HG03469 (cell line): Measurements from ENCODE around the gene FTSJ1.
"Not testable (repeated sequence)": the region's sequence is repeated elsewhere in the genome, so short reads cannot be mapped to it uniquely, and the experiment has no call there.

Source experiments
- ATAC-seq: cut with Tn5 transposase; IDR thresholded peaks from one replicate; pipeline ENCODE4 v1.9.1; 2021; ENCODE audit warnings: mild to moderate bottlenecking, moderate library complexity, moderate number of reproducible peaks; ENCODE audit not compliant: unreplicated experiment

FTSJ1 gene

DNA sequence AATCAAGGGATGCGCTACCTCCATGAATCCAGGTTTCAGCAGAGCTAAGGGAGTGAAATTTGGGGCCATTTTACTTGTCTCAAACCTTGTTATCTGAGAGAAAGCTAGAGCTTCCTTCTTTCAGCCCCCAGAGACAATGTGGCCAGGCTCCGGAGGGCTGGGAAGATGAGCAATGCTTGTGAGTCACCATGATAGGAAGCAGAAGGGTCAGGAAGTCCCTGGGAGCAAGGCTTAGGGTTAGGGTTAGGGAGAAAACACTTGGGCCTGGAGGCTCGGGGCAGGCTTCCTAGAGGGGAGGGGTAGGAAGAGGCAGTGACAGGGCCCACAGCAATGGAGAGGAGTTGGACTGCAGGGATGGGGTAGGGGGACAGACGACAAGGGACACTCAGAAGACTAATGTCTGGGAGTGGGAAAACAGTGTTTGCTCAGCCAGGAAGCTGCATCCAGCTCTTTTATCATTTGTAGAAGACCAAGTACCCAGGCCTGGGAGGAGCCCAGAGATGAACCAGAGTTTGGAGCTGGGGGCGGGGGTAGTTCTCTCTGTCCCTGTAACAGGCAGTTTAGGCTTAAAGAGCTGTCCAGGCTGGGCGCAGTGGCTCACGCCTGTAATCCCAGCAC, 16.4 kb downstream of the FTSJ1 start:
- no peak for ATAC-seq

DNA sequence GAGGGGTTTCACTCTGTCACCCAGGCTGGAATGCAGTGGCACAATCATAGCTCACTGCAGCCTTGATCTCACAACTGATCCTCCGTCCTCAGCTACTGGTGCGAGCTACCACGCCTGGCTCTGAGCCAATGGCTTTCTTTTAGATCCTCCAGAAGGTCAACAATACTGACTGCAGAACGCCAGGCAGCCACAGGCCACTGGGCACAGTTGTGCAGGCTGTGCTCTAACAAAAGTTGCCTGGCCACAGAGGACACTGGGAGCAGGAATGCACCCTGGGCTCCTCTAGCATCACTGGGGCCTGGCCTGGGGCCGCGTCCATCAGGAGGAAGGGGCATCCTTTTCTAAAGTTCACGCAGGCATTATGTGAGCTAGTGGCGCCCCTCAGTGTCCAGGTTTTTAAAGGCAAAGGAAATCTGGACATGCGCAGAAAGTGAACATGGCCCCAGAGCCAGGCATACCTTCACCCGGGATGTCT, 17.9 kb downstream of the FTSJ1 start:
- ATAC-seq = no peak

DNA sequence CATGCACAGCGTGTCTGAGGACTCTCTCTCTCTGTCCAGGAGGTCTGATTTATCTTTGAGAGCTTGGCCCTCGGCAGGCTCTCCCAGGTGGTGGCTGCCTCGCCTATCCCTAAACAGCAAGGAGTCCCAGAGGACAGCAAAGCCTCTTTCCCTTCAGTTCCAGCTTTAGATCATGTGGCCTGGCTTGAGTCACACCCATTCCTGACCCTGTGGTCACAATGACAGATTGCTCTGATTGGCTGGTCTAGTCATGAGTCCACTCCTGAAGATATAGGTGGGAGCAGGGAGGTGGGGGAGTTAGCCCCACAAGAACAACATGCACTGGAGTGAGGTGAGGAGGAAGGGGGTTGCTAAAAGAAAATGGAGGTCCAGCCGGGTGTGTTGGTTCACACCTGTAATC, 20.7 kb downstream of the FTSJ1 start:
- no peak for ATAC-seq

DNA sequence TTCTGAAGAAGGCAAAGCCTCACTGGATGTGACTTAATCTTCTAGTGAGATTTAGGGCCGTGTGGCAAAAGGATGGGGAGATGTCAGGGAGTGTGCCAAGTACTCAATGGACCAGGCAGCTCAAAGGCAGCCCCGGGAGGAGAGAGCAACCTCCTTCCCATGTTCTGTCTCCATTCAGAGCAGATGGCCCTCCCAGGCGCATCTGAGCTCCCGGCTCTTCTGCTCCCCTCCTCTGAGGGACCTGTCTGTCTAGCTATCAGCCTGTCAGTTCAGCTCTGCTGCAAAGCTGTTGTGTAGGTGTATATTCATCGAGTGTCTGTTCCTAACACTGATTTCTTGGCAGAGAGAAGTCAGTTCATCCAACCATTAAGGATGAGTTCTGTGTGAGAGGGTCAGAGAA, 21.9 kb downstream of the FTSJ1 start:
- no peak for ATAC-seq

DNA sequence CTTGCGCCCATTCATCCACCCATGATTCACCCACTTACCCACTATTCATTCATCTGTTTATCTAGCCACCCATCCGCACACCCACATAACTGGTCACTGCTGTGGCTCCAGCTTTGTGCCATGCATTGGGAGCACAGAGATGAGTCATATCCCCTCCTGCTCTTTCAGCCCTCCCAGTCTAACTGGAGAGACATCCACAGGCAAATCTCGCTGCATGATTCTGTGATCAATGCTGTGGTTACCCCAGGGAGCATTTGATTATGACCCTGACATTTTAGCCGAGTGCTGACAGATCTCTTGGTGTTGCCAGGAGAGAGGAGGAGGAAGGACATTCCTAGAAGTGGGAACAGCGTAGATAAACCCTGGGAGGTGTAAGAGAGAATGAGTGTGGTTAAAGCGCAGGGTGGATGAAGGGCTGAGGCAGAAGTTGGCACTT, 22.4 kb downstream of the FTSJ1 start:
- ATAC-seq = no peak

DNA sequence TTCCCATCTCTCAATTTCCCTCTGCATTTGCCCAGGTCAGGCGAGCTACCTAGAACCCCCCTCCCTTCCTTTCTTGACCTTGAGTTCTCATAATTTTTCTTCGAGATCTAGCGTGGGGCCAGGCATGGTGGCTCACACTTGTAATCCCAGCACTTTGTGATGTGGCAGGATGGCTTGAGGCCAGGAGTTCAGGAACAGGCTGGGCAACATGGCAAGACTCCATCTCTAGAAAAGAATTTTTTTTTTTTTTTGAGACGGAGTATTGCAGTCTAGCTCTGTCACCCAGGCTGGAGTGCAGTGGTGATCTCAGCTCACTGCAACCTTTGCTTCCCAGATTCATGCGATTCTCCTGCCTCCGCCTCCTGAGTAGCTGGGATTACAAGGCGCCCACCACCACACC, 28.3 kb downstream of the FTSJ1 start:
- no peak for ATAC-seq

DNA sequence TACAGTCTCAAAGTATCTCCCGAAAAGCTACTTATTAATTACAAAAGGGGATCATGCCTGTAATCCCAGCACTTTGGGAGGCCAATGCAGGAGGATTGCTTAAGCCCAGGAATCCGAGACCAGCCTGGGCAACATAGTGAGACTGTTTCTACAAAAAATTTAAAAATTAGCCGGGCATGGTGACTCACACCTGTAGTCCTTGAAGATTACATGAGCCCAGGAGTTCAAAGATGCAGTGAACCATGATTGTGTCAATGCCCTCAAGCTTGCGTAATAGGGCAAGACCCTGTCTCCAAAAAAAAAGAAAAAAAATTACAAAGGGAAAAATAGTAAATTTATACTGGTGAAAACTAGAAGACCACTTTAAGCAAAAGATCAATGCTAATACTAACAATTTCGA, 29.5 kb downstream of the FTSJ1 start:
- no peak for ATAC-seq

DNA sequence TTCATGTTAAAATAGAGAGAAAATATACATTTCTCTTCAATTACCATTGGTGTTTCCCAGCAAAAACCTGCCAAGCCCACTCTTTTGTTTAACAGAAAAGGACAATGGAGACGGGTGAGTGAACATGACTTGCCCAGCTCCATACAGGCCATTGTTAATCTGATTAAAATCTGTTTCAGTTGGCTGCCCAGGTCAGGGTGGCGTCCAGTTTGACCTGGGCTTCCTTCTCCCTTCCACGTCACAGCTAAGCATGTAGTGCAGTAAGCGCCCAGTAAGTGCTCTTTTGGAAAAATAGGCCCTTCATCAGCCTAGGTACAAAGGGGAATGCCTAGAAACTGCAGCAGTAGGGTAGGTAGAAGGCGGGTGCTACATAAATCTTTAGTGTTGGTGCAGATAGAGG, 31.2 kb downstream of the FTSJ1 start:
- ATAC-seq = no peak

DNA sequence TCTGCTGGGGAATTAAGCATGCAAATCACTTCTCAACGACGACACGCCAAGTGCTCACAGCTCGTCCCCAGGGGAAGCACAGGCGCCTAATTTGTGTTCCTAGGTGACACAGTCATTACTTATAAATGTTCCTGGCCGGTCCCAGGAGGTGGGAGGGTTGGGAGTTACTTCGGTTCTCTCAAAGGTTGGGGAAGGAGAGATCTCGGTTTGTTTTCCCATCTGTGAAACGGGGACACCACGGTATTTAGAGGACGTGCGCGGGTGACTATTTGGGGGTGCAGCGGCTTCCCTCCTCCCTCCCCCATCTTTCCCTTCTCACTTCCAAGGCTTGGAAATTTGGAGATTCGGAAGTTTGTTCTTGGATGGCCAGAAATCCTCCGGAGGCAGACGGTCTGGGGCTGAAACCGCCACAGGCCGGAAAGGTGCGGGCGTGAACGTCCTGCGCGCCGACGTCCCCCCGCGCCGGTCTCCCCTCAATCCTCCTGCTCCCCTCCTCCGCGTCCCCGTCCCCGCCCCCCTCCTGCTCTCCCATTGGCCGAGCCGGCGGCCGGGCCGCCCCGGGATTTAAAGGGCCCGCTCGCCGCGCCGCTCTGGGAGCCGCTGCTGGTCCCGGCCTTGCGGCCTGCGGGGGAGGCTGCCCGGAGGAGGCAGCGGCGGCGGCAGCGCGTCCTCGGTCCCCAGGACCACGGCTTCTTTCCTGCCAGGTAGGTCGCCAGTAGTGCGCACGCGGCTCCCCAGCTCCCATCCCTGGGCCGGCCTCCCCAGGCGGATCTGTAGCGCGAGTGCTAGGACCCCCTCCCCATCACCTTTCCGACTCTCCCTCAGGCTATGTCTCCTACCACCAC, 32.6 kb downstream of the FTSJ1 start, which contains the start of gene PORCN:
PORCN (plus strand) TSS at position 593 of the 845 bp plus-strand sequence. CDS start 829 bp downstream, outside the sequence.
- no peak for ATAC-seq

DNA sequence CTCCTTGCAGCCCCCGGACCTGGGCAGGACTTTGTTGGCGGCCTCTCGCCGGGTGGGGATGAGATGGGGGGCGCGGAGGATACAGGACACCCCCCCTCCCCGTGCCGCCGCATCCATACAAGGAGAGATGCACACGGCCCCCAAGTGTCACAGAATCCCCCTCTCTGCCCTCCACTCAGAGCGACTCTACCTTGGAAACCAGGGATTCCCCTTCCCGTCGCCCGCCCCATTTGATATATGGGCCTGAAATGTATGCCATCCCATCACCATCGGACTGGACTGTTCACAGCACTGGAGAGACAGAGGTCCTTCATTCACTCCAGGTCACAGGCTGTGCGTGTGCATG, 33.2 kb downstream of the FTSJ1 start:
- no peak for ATAC-seq

DNA sequence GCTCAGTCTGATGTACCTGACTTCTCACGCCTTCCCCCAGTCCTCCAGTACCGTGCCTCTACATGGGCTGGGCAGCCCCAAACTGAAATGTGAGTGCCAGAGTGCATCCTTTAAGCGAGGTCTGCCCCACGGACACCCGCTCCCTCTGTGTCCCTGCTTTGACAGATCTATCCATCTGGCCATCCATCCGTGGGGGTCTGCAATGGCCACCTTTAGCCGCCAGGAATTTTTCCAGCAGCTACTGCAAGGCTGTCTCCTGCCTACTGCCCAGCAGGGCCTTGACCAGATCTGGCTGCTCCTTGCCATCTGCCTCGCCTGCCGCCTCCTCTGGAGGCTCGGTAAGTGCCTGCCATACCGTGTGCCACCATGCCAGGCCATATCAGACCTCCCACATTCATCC, 33.6 kb downstream of the FTSJ1 start:
- no peak for ATAC-seq

DNA sequence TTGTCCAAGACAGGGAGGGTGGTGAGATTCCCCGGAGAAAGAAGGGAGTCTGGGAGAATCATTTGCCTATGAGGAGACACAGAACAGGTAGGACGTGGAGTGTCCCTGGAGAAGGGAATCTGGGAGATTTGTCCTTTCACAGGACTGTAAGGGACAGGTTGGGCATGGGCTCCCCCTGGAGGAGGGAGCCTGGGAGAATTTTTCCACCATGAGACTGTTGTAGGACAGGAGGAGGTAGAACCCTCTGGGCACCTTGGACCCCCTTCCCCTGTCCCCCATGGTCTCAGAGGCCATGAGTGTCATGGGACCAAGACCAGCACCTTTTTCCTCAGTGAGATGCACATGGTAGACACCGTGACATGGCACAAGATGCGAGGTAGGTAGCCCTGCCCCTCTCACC, 35.6 kb downstream of the FTSJ1 start:
- ATAC-seq = no peak

DNA sequence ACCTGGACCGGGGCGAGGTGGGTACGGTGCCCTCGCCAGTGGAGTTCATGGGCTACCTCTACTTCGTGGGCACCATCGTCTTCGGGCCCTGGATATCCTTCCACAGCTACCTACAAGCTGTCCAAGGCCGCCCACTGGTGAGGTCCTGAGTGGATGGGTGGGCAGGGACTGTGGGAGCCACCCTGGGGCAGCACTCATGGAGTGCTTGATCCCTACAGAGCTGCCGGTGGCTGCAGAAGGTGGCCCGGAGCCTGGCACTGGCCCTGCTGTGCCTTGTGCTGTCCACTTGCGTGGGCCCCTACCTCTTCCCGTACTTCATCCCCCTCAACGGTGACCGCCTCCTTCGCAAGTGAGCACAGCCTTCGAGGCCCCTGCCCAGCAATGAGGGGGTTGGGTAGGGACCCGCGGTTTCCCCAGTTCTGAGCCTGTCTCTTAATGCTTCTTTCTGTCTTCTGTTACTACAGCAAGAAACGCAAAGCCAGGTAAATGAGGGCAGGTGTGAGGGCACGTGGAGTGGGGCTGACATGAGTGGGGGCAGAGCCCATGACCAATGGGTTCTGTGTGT, 36.5 kb downstream of the FTSJ1 start:
- no peak for ATAC-seq

DNA sequence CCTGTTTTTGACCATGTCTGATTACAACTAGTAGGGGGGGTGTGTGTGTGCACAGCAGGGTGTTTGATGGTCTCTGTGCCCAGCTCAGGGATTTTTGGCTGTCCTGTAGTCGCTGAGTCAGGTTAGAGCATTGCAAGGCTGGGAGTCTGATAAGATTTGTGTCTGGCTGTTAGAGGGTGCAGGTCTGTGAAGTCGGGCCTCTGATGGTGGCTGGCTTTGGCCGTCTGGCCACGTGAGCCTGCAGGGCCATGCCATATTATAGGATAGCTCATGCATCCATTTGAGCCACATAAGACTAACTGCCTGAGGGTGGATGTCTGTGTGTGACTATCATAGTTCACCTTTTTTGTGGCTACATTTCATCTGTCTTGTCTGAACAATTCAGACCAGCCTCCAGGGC, 37.7 kb downstream of the FTSJ1 start:
- no peak for ATAC-seq

DNA sequence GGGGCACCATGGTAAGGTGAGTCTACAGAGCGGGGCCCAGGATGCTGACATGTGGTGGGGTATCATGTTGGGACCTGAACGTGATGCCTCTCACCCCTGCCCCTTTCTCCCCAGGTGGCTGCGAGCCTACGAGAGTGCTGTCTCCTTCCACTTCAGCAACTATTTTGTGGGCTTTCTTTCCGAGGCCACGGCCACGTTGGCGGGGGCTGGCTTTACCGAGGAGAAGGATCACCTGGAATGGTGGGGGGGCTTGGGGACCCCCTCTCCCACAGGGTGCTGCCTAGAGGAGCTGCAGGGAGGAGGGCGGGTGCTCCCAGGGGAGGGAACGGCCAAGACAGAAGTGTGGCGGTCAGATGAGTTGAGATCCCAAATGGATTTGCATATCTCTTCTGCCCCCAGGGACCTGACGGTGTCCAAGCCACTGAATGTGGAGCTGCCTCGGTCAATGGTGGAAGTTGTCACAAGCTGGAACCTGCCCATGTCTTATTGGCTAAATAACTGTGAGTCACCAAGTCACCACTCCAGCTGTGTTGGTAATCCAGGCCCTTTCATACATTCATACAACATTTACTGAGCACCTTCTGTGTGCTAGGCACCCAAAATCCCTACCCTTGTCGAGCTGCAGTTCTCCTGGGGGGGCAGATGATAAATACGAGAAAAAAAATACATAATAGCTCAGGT, 38.3 kb downstream of the FTSJ1 start:
- ATAC-seq = no peak

DNA sequence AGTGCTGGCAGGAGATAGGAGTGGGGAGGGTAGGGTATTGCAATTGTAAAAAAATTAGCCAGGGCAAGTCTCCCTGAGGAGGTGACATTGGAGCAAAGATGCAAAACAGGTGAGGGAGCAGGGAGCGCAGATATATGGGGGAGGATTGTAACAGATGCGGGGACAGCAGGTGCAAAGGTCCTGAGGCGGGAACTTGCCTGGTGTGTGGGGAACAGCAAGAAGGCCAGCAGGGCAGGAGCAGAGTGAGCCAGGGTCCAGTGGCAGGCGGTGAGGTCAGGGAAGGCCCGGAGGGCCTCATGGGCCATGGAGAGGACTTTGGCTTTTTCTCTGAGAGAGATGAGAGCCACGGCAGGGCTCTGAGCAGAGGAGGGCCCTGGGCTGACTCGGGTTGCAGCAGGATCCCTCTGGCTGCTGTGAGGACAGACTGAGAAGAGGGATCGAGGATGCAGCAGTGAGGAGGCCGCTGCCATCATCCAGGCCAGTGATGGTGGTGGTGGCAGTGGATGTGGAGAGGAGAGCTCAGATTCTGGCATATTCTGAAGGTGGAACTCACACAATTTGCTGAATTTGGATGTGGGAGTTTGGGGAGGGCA, 39.0 kb downstream of the FTSJ1 start:
- no peak for ATAC-seq

DNA sequence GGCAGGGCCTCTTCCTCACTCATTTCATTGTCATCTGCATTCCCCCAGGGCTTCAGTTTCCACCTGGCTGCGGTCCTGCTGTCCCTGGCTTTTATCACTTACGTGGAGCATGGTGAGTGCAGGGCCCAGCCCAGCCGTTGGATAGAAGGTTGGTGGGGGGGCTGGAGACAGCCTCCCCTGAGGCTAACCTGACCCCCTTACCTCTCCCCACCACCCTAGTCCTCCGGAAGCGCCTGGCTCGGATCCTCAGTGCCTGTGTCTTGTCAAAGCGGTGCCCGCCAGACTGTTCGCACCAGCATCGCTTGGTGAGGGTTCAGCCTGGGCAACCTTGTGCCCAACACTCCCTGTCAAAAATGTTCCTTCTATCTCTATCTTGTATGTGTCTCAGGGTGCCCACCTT, 39.8 kb downstream of the FTSJ1 start:
- no peak for ATAC-seq

DNA sequence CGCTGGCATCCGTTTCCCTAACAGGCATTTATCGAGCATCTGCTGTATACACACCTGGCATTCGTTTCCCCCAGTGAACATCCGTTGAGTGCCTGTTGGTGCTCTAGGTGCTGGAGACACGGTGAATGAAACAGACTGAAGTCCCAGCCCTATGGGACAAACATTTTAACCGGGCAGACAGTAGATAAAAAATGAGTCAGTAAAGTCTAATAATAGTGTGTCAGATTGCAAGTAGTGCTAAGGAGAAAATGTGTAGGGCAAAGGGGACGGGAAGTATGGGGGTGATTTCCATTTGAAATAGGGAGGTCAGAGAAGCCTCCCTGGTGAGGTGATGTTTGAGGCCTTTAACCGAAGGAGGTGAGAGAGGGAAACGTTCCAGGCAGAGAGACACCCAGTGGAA, 40.3 kb downstream of the FTSJ1 start:
- ATAC-seq = no peak

DNA sequence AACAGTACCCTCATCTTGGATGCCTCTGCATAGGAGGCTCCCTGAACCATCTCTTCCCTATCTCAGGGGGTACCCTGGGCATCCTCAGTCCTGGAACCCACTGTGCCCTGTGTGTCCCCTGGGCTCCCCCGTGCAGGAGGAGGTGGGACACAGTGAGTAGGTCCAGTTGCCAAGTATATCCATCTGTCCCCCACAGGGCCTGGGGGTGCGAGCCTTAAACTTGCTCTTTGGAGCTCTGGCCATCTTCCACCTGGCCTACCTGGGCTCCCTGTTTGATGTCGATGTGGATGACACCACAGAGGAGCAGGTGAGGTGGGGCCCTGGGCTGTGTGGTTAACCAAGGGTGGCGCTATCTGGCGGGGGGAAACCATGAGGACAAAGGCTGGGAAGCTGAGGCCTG, 41.0 kb downstream of the FTSJ1 start:
- ATAC-seq = no peak

DNA sequence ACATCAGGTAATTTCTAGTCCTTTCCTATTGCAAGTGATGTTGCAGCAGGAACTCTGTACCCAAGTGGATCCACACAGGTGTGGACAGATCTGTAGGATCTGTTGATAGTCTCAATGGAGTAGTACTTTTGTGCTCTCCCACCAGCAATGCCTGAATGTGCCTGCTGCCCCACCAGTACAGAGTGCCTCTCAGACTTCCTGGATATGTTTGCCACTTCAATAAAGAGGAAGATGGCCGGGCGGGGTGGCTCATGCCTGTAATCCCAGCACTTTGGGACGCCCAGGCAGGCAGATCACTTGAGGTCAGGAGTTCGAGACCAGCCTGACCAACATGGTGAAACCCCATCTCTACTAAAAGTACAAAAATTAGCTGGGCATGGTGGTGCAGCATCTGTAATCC, 43.5 kb downstream of the FTSJ1 start:
- not testable (repeated sequence) for ATAC-seq

DNA sequence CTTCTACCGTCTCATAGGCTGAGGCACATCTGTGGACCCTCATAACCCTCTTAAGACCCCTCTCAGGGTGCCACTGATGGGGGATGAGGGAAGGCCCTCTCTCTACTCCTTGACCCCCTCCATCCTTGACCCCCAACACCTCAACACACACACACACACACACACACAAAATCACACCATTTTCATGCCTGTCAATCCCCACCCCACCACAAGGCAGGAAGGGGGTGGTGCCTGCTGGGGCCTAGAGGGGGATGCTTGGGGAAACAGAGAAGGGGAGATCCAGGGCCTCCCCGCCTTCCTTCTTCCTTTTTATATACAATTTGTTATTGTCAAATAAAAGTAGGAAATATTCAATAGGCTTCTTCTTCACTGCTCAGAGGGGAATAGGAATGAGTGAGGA, 44.5 kb downstream of the FTSJ1 start:
- ATAC-seq = no peak
